GM19035 (cell line): ENCODE data around the gene PKDREJ.
A peak's percentile ranks its signal among the peaks of the same experiment; 100 is the strongest.

ENCODE experiments used
- ATAC-seq: cut with Tn5 transposase; IDR thresholded peaks from one replicate; pipeline ENCODE4 v1.9.1; 2021; ENCODE audit not compliant: unreplicated experiment

PKDREJ gene

GRCh38 chr22:46289244-46289891, 26.2 kb upstream of the PKDREJ start:
- no peak for ATAC-seq

- no peak for ATAC-seq
Observed at GRCh38 chr22:46288846-46289243, 25.7 kb upstream of the PKDREJ start.

- peak; percentile 77 for ATAC-seq
Observed at GRCh38 chr22:46287873-46288751, 25.0 kb upstream of the PKDREJ start.

- ATAC-seq = no peak
Observed at GRCh38 chr22:46286941-46287872, 24.1 kb upstream of the PKDREJ start.

- ATAC-seq = no peak
Observed at GRCh38 chr22:46286006-46286405, 22.9 kb upstream of the PKDREJ start.

- ATAC-seq = no peak
Observed at GRCh38 chr22:46281866-46282678, 18.9 kb upstream of the PKDREJ start.

GRCh38 chr22:46280999-46281623, 18.0 kb upstream of the PKDREJ start:
- ATAC-seq = no peak

- no peak for ATAC-seq
Observed at GRCh38 chr22:46280063-46280817, 17.1 kb upstream of the PKDREJ start.

GRCh38 chr22:46278656-46279645, 15.8 kb upstream of the PKDREJ start:
- ATAC-seq = no peak

- ATAC-seq = no peak
Observed at GRCh38 chr22:46276563-46276962, 13.4 kb upstream of the PKDREJ start.

- ATAC-seq = no peak
Observed at GRCh38 chr22:46275455-46276122, 12.4 kb upstream of the PKDREJ start.

GRCh38 chr22:46274381-46274780, 11.2 kb upstream of the PKDREJ start:
- no peak for ATAC-seq

GRCh38 chr22:46273432-46274148, 10.4 kb upstream of the PKDREJ start:
- ATAC-seq = no peak

GRCh38 chr22:46272762-46273431, 9.8 kb upstream of the PKDREJ start:
- ATAC-seq = no peak

GRCh38 chr22:46272196-46272595, 9.1 kb upstream of the PKDREJ start:
- ATAC-seq = no peak

- no peak for ATAC-seq
Observed at GRCh38 chr22:46269564-46269963, 6.4 kb upstream of the PKDREJ start.
